HG03159 (cell line): Measurements from ENCODE around the gene GLRA1.
"Not testable (repeated sequence)": the region's sequence is repeated elsewhere in the genome, so short reads cannot be mapped to it uniquely, and the experiment has no call there.

Experiments
- ATAC-seq: cut with Tn5 transposase; IDR thresholded peaks from one replicate; pipeline ENCODE4 v1.9.1; 2021; ENCODE audit warnings: mild to moderate bottlenecking, moderate library complexity; ENCODE audit not compliant: unreplicated experiment

The GLRA1 gene

DNA sequence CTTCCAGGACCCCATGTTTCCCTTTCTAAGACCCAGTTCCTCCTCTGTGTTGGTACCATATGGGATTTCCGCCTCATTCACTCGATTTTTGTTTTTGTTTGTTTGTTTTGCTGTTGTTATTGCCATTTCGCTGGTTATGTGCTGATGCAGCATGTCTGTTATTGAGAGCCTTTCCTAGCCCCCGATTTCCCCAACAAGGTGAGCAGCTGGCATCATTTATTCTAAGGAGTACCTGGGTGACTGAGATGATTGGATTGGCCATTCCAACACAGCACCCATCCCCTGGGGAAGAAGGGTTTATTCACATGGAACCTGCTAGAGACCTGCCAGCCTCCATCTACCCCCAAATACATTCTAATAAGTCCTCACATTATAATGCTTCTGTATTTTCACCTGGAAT lies 2.7 kb downstream of the GLRA1 start:
- ATAC-seq = no peak

- no peak for ATAC-seq
Observed at GRCh38 chr5:151917904-151918303, 6.7 kb downstream of the GLRA1 start.

DNA sequence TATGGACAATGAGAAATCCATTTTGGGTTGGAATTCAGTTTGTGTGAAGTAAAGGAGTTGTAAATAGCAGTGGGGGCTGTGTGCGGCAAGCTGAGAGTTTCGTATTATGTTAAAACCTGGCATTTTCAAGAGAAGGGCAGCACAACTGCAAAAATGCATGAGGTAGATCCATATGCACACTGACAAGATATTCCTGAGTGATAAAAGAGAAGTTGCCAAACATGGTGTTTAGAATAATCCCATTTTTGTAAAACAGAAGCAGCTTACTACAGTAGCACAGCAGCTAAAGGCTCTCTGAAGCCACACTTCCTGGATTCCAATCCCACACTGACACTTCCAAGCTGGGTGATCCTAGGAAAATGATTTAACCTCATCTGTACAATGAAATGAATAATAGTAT lies 11.2 kb downstream of the GLRA1 start:
- no peak for ATAC-seq

GRCh38 chr5:151912360-151912759 lies 12.3 kb downstream of the GLRA1 start:
- ATAC-seq = no peak

DNA sequence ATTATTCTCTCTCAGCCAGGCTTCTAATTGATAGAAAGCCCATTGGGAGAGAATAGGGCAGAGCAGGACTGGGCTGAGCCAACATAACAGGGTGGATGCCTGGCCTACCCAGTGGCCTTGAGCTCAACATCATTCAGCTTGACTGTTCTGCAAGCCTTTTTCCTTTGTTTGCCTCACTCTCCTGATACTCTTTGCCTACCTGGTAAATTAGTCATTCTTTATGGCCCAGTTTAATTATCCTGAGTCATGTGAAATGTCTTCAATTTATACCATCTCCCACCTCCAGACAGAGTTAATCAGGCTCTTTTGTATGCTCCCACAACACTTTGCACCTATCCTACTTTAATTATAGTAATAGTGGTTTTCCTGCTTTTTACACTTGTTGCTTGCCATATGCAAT lies 13.6 kb downstream of the GLRA1 start:
- no peak for ATAC-seq

- ATAC-seq = no peak
Observed at GRCh38 chr5:151909628-151910027, 15.0 kb downstream of the GLRA1 start.

- no peak for ATAC-seq
Observed at GRCh38 chr5:151906246-151906645, 18.4 kb downstream of the GLRA1 start.

DNA sequence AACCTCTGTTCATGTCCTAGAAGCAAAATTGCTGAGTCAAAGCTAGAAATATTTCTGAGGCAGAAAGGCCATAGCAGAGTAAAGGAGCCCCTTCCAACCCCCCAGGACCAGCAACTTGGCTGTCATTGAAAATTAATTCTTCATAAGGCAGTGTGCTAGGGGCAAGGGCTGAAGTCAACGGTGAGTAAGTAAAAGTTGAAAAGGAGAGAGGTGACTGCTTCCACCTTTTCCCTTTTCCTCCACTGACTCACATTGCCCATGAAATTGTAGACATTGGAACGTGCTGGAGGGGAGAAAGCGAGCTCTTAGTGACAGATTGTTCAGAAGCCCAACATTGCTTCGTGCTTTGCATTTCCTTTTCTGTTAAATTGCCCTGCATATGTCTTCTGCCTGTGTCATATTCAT lies 19.1 kb downstream of the GLRA1 start:
- no peak for ATAC-seq

- ATAC-seq = no peak
Observed at GRCh38 chr5:151904909-151905308, 19.7 kb downstream of the GLRA1 start.

- ATAC-seq = no peak
Observed at GRCh38 chr5:151904127-151904526, 20.5 kb downstream of the GLRA1 start.

- ATAC-seq = peak; percentile 92
Observed at GRCh38 chr5:151903243-151903653, 21.4 kb downstream of the GLRA1 start.

- peak; percentile 49 for ATAC-seq
Observed at GRCh38 chr5:151902215-151902614, 22.4 kb downstream of the GLRA1 start.

DNA sequence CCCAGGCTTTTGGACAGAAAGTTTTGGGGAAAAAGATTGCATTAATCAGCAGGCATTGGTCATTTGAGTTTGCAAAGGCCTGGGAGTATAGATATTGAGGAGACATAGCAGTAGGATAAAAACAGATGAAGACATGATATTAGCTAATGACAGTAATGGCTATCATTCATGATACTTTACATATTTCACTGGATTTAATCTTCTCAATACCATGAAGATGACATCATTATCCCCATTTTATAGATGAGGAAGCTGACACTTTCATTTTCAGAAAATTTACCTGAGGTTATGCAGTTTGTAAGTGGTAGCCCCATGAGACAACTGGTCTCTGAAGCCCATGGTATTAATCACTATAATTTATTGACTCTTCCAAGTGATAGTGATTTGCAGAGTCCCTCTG lies 23.0 kb downstream of the GLRA1 start:
- no peak for ATAC-seq

- no peak for ATAC-seq
Observed at GRCh38 chr5:151900891-151901290, 23.8 kb downstream of the GLRA1 start.

GRCh38 chr5:151899399-151899798 lies 25.3 kb downstream of the GLRA1 start:
- no peak for ATAC-seq

GRCh38 chr5:151897896-151898295 lies 26.8 kb downstream of the GLRA1 start:
- ATAC-seq = no peak

DNA sequence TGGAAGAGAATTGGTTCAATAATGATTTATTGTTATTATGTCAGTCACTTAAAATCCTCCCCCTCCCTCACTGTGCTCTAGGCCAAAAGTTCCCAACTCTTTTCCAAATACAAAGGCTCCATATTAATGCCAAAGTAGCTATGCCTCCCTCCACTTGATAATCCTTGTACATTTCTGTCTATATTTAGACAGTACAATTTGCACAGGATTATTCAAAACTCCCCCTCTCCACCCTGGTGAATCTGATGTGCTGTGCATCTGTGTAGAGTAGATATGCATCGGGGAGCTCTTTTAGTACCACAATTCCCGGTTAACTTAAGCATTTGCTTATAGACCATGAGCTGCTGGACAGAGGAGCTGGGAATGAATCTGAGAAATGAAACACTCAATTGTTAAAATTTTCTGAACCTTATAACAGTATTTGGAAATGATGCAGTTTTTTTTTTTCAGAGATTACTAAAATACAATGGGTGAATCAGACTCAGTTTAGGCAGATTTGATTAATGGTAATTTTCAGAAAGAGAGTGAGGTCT lies 27.6 kb downstream of the GLRA1 start:
- no peak for ATAC-seq

GRCh38 chr5:151896031-151896691 lies 28.5 kb downstream of the GLRA1 start:
- ATAC-seq = no peak

GRCh38 chr5:151895660-151896030 lies 29.0 kb downstream of the GLRA1 start:
- no peak for ATAC-seq

DNA sequence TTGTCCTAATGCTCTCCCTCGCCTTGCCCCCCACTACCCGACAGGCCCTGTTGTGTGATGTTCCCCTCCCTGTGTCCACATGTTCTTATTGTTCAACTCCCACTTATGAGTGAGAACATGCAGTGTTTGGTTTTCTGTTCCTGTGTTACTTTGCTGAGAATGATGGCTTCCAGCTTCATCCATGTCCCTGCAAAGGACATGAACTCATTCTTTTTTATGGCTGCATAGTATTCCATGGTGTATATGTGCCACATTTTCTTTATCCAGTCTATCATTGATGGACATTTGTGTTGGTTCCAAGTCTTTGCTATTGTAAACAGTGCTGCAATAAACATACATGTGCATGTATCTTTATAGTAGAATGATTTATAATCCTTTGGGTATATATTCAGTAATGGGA lies 31.2 kb downstream of the GLRA1 start:
- not testable (repeated sequence) for ATAC-seq

- no peak for ATAC-seq
Observed at GRCh38 chr5:151892393-151892792, 32.3 kb downstream of the GLRA1 start.

- ATAC-seq = no peak
Observed at GRCh38 chr5:151890299-151890698, 34.4 kb downstream of the GLRA1 start.

GRCh38 chr5:151889614-151890013 lies 35.0 kb downstream of the GLRA1 start:
- no peak for ATAC-seq
